HepG2 (cell line): ENCODE results near the gene TTC31. TPM values are rescaled to one million over a fixed set of nuclear protein-coding genes. Genes with fewer than 3 reads are reported as not detected.

Source experiments
- AGO1 ChIP-seq: fragments of 200-400 bp; formaldehyde crosslinking; IDR thresholded peaks from 2 replicates; pipeline ENCODE4 v1.6.1; 2017; ENCODE audit warnings: mild to moderate bottlenecking, low read depth, low read length, moderate library complexity; ENCODE audit not compliant: poor library complexity, severe bottlenecking
- ATF7-NPFF ChIP-seq: sonication (generic); formaldehyde crosslinking; IDR thresholded peaks from 2 replicates; pipeline ENCODE4 v1.8.1; 2023; ENCODE audit warnings: mild to moderate bottlenecking, low read depth, missing genetic modification reagents, moderate library complexity
- DPF2 ChIP-seq: sonication (generic); formaldehyde crosslinking; IDR thresholded peaks from 2 replicates; pipeline ENCODE4 v1.4.0; 2020; ENCODE audit warnings: mild to moderate bottlenecking, low read depth, missing genetic modification reagents, borderline replicate concordance
- ETV5 ChIP-seq: IDR thresholded peaks from 2 replicates; pipeline ENCODE4 v1.6.1; 2018; ENCODE audit warnings: missing biosample characterization, missing genetic modification reagents, inconsistent platforms, borderline replicate concordance
- HNRNPH1 ChIP-seq: fragments of 200-400 bp; formaldehyde crosslinking; optimal IDR thresholded peaks from 2 replicates; pipeline ENCODE3; 2017; ENCODE audit warnings: mild to moderate bottlenecking, low read depth, low read length
- IRF2 ChIP-seq: IDR thresholded peaks from 2 replicates; pipeline ENCODE4 v1.6.1; 2018; ENCODE audit warnings: missing genetic modification reagents, missing compliant biosample characterization
- KLF12 ChIP-seq: sonication (generic); formaldehyde crosslinking; IDR thresholded peaks from 2 replicates; pipeline ENCODE4 v1.4.0; 2020; ENCODE audit warnings: missing genetic modification reagents, borderline replicate concordance
- POLR2AphosphoS5 ChIP-seq: IDR thresholded peaks from 2 replicates; pipeline ENCODE4 v1.6.1; 2012; ENCODE audit warnings: low read depth, low read length
- REL ChIP-seq: sonication (generic); formaldehyde crosslinking; conservative IDR thresholded peaks from 2 replicates; pipeline ENCODE4 v1.8.0; 2022; ENCODE audit warnings: mild to moderate bottlenecking, missing genetic modification reagents, moderate library complexity
- RFX3 ChIP-seq: IDR thresholded peaks from 2 replicates; pipeline ENCODE4 v1.6.1; 2016; ENCODE audit warnings: missing biosample characterization, missing genetic modification reagents
- TCF7L2 ChIP-seq: IDR thresholded peaks from 2 replicates; pipeline ENCODE4 v1.6.1; 2011; ENCODE audit warnings: mild to moderate bottlenecking, low read depth, low read length, moderate library complexity
- WIZ ChIP-seq: sonication (generic); formaldehyde crosslinking; IDR thresholded peaks from 2 replicates; pipeline ENCODE4 v1.5.1; 2020; ENCODE audit warnings: mild to moderate bottlenecking, missing genetic modification reagents
- YY1 ChIP-seq: IDR thresholded peaks from 2 replicates; pipeline ENCODE4 v1.6.1; 2011; ENCODE audit warnings: low read length, low read depth, moderate library complexity, mild to moderate bottlenecking; ENCODE audit not compliant: insufficient read depth, insufficient replicate concordance
- ZNF205 ChIP-seq: IDR thresholded peaks from 2 replicates; pipeline ENCODE4 v1.6.1; 2018; ENCODE audit warnings: missing biosample characterization, missing genetic modification reagents
- ZNF264 ChIP-seq: sonication (generic); formaldehyde crosslinking; IDR thresholded peaks from 2 replicates; pipeline ENCODE4 v1.4.0; 2020; ENCODE audit warnings: missing genetic modification reagents
- ZNF337 ChIP-seq: sonication (generic); formaldehyde crosslinking; IDR thresholded peaks from 2 replicates; pipeline ENCODE4 v1.5.1; 2020; ENCODE audit warnings: missing genetic modification reagents, low read depth, mild to moderate bottlenecking, borderline replicate concordance
- ZNF468 ChIP-seq: sonication (generic); formaldehyde crosslinking; IDR thresholded peaks from 2 replicates; pipeline ENCODE4 v1.8.0; 2022; ENCODE audit warnings: mild to moderate bottlenecking, moderate library complexity, missing genetic modification reagents
- ZNF547 ChIP-seq: sonication (generic); formaldehyde crosslinking; IDR thresholded peaks from 2 replicates; pipeline ENCODE4 v1.5.1; 2020; ENCODE audit warnings: mild to moderate bottlenecking, missing genetic modification reagents
- ZNF672 ChIP-seq: sonication (generic); formaldehyde crosslinking; IDR thresholded peaks from 2 replicates; pipeline ENCODE4 v1.8.1; 2022; ENCODE audit warnings: missing genetic modification reagents
- ZNF75D ChIP-seq: sonication (generic); formaldehyde crosslinking; IDR thresholded peaks from 2 replicates; pipeline ENCODE4 v1.8.1; 2023; ENCODE audit warnings: missing genetic modification reagents, mild to moderate bottlenecking, borderline replicate concordance
- ZNF776 ChIP-seq: sonication (generic); formaldehyde crosslinking; IDR thresholded peaks from 2 replicates; pipeline ENCODE4 v1.4.0; 2020; ENCODE audit warnings: mild to moderate bottlenecking, missing genetic modification reagents
- polyA plus RNA-seq, 8 experiments: library from polyadenylated mRNA; depleted of rRNA in 3 of 8; stranded (reverse) in 7 of 8; unstranded in 1 of 8; fragments of >200 nt; fragmentation: Illumina TruSeq in 4 of 8; extraction: Trizol in 4 of 8; gene quantifications; 2 replicates each; pipeline versions ENCODE4 v1.2.1 to v1.2.3, GENCODE V29; 2011 to 2016; ENCODE audit warnings: low read depth in 4 of 8, missing spikeins in 1 of 8, mixed read lengths in 1 of 8; ENCODE audit not compliant: insufficient read depth in 1 of 8
- total RNA-seq, 5 experiments: library from RNA; depleted of rRNA; stranded (reverse); fragments of >200 nt; fragmentation: Illumina TruSeq; extraction: Trizol; gene quantifications; 2 replicates each; pipeline ENCODE4 v1.2.3, GENCODE V29; 2016; ENCODE audit warnings: low read depth in 1 of 5
- TF ChIP-seq, protein P1 (sequence below): IDR thresholded peaks from 2 replicates; pipeline ENCODE4 v1.6.1; 2016; ENCODE audit warnings: missing biosample characterization, missing genetic modification reagents, low read depth
- TF ChIP-seq, protein P2 (sequence below): IDR thresholded peaks from 2 replicates; pipeline ENCODE4 v1.6.1; 2012; ENCODE audit warnings: low read length, improper control_type of control experiment
- TF ChIP-seq, protein P3 (sequence below): sonication (generic); formaldehyde crosslinking; IDR thresholded peaks from 2 replicates; pipeline ENCODE4 v1.5.1; 2020; ENCODE audit warnings: mild to moderate bottlenecking, missing genetic modification reagents, borderline replicate concordance

The TTC31 gene
- total and polyA plus RNA-seq, 2 of the 13 experiments (the other 11 are each of a cell fraction or from before 2014, with no cell fraction given) = 28.3 to 39.5 TPM

DNA sequence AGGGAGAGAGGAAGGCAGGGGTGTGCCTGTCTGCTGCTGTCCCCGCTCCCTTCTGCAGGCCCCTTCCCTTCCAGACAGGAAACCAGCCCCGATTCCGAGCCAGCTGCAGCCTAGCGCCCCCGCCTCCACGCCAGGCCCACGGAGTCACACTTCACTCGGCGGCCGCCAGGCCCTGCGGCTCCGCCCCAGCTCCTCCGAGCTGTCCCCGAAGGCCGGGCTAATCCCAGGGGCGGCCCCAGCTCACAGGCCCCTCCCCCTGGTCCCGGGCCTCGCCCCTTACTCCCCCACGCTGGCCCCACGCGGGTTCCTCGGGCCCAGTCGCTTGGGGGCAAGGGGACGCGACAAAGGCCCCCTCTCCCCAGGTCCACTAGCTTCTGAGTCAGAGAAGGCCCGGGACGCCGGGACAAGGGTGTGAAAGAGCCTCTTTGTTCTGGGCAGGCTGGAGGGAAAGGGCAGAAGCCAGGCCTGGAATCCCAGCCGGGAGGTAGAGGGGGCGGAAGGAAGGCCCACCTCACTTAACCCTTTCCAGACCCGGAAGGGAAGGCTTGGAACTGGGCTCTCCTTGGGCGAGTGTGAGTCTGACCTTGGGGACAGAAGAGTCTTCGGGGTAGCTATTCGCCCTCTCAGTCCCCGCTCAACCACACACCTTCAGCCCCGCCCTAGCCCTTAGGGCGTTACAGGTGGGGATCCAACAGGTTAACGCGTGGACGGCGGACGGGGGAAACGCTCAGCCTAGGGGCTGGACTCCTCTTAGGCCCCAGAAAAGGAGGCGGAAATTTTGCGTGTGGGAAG lies 42.3 kb upstream of the TTC31 start (continued):
- TF ChIP-seq DPF2 = peak; percentile 69; the same call in 1 of the 2 replicates
- TF ChIP-seq, protein P1, sequence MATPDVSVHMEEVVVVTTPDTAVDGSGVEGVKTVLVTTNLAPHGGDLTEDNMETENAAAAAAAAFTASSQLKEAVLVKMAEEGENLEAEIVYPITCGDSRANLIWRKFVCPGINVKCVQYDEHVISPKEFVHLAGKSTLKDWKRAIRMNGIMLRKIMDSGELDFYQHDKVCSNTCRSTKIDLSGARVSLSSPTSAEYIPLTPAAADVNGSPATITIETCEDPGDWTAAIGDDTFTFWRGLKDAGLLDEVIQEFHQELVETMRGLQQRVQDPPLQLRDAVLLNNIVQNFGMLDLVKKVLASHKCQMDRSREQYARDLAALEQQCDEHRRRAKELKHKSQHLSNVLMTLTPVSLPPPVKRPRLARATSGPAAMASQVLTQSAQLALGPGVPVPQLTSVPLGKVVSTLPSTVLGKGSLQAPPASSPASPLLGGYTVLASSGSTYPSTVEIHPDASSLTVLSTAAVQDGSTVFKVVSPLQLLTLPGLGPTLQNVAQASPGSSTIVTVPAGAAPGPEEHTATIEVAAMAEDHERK (CRISPR knock-in tag) = no peak
- no peak for TF ChIP-seq TCF7L2
- 0 out of 2 replicates have a peak, but pooled peaks have one; percentile 75 for TF ChIP-seq ZNF776 (CRISPR knock-in tag)
- TF ChIP-seq ZNF672 (CRISPR knock-in tag) = no peak
- TF ChIP-seq ZNF75D (CRISPR knock-in tag) = peak; percentile 77; the same call in 1 of the 2 replicates
- TF ChIP-seq ZNF547 (CRISPR knock-in tag) = peak; percentile 92
- peak; percentile 87 for TF ChIP-seq KLF12 (CRISPR knock-in tag)
- TF ChIP-seq ZNF205 (CRISPR knock-in tag) = peak; percentile 59; the same call in 1 of the 2 replicates
- TF ChIP-seq POLR2AphosphoS5 = peak; percentile 83; the same call in 1 of the 2 replicates
- TF ChIP-seq, protein P2, sequence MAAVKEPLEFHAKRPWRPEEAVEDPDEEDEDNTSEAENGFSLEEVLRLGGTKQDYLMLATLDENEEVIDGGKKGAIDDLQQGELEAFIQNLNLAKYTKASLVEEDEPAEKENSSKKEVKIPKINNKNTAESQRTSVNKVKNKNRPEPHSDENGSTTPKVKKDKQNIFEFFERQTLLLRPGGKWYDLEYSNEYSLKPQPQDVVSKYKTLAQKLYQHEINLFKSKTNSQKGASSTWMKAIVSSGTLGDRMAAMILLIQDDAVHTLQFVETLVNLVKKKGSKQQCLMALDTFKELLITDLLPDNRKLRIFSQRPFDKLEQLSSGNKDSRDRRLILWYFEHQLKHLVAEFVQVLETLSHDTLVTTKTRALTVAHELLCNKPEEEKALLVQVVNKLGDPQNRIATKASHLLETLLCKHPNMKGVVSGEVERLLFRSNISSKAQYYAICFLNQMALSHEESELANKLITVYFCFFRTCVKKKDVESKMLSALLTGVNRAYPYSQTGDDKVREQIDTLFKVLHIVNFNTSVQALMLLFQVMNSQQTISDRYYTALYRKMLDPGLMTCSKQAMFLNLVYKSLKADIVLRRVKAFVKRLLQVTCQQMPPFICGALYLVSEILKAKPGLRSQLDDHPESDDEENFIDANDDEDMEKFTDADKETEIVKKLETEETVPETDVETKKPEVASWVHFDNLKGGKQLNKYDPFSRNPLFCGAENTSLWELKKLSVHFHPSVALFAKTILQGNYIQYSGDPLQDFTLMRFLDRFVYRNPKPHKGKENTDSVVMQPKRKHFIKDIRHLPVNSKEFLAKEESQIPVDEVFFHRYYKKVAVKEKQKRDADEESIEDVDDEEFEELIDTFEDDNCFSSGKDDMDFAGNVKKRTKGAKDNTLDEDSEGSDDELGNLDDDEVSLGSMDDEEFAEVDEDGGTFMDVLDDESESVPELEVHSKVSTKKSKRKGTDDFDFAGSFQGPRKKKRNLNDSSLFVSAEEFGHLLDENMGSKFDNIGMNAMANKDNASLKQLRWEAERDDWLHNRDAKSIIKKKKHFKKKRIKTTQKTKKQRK = no peak
- TF ChIP-seq WIZ (CRISPR knock-in tag) = no peak; the same call in 1 of the 2 replicates
- peak; percentile 71 for TF ChIP-seq AGO1
- TF ChIP-seq IRF2 (CRISPR knock-in tag) = peak; percentile 58; the same call in 1 of the 2 replicates
- TF ChIP-seq ZNF337 (CRISPR knock-in tag) = no peak
- TF ChIP-seq YY1 = peak; percentile 40
- 0 out of 2 replicates have a peak, but pooled peaks have one; percentile 6 for TF ChIP-seq RFX3 (CRISPR knock-in tag)
- peak; percentile 85 for TF ChIP-seq ZNF264 (CRISPR knock-in tag)
- peak; percentile 97 for TF ChIP-seq ATF7-NPFF (CRISPR knock-in tag)
- peak; percentile 90 for TF ChIP-seq REL (CRISPR knock-in tag)
- no peak for TF ChIP-seq ZNF468 (CRISPR knock-in tag)
- TF ChIP-seq HNRNPH1 = no peak
- TF ChIP-seq, protein P3, sequence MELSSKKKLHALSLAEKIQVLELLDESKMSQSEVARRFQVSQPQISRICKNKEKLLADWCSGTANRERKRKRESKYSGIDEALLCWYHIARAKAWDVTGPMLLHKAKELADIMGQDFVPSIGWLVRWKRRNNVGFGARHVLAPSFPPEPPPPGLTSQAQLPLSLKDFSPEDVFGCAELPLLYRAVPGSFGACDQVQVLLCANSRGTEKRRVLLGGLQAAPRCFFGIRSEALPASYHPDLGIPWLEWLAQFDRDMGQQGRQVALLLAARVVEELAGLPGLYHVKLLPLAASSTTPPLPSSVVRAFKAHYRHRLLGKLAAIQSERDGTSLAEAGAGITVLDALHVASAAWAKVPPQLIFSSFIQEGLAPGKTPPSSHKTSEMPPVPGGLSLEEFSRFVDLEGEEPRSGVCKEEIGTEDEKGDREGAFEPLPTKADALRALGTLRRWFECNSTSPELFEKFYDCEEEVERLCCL = no peak
- peak; percentile 87; the same call in 1 of the 2 replicates for TF ChIP-seq ETV5 (CRISPR knock-in tag)
